Measurements from ENCODE around the gene RPS6KB2. TPM values are rescaled to one million over a fixed set of nuclear protein-coding genes. Genes with fewer than 3 reads are reported as not detected.
A peak's percentile ranks its signal among the peaks of the same experiment; 100 is the strongest.

The RPS6KB2 gene
- total and polyA plus RNA-seq, 7 donors = 27.1 to 70.2 (median 55.9) TPM

DNA sequence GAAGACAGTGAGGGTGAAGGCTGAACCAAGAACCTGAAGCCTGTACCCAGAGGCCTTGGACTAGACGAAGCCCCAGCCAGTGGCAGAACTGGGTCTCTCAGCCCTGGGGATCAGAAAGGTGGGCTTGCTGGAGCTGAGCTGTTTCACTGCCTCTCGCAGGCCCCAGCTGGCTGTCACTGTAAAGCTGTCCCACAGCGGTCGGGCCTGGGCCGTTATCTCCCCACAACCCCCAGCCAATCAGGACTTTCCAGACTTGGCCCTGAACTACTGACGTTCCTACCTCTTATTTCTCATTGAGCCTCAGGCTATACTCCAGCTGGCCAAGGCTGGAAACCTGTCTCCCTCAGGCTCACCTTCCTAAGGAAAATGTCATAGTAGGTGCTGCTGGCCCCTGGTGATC is 30.8 kb upstream of the RPS6KB2 start:
- WGBS, 2 donors = 85 to 86% methylated on average over 6 of the region's 6 CpGs
- intact Hi-C loops (cut with DNase I) = no loop called here
- Histone ChIP-seq H3K9me3 (no peaks in the 10 kb centered on the region), H3K27me3 (no peaks in the 10 kb centered on the region), H3K4me1 (peaks cover 0 to 56% (median 36%) of the 10 kb centered on the region in 4 donors), H3K27ac (no peak overlapping the region), H3K4me3 (no peak overlapping the region), H3K36me3 (peaks cover 23 to 63% (median 30%) of the 10 kb centered on the region in 4 donors)
- DNase-seq = no peak
- no peak for TF ChIP-seq POLR2A (IDR thresholded peaks at IDR 0.05)
- TF ChIP-seq, protein P1, sequence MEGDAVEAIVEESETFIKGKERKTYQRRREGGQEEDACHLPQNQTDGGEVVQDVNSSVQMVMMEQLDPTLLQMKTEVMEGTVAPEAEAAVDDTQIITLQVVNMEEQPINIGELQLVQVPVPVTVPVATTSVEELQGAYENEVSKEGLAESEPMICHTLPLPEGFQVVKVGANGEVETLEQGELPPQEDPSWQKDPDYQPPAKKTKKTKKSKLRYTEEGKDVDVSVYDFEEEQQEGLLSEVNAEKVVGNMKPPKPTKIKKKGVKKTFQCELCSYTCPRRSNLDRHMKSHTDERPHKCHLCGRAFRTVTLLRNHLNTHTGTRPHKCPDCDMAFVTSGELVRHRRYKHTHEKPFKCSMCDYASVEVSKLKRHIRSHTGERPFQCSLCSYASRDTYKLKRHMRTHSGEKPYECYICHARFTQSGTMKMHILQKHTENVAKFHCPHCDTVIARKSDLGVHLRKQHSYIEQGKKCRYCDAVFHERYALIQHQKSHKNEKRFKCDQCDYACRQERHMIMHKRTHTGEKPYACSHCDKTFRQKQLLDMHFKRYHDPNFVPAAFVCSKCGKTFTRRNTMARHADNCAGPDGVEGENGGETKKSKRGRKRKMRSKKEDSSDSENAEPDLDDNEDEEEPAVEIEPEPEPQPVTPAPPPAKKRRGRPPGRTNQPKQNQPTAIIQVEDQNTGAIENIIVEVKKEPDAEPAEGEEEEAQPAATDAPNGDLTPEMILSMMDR (IDR thresholded peaks at IDR 0.05) = no peak
- no peak for TF ChIP-seq POLR2AphosphoS5 (IDR thresholded peaks at IDR 0.05)
- TF ChIP-seq EP300 (IDR thresholded peaks at IDR 0.05) = no peak

DNA sequence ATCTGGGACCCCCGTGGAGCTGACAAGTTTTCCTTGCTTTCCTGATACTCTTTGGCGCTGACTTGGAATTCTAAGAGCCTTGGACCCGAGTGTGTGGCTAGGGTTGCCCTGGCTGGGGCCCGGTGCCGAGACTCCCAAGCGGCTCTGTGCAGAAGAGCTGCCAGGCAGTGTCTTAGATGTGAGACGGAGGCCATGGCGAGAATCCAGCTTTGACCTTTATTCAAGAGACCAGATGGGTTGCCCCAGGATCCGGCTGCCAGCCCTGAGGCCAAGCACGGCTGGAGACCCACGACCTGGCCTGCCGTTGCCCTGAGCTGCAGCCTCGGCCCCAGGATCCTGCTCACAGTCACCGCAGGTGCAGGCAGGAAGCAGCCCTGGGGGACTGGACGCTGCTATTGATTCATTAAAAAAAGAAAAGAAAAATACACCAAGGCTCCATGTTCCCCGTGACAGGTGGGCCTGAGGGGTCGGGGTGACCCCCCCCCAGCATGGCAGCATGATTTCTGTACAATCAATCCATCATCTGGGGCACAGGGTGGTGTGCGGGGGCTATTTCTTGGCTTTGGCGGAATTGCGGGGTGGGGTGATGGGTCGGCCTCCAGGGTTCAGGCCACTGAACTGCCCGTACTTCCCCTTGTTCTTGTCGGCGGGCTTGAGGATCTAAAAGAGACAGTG is 30.2 kb upstream of the RPS6KB2 start:
- H3K27ac ChIP-seq = no peak overlapping the region
- WGBS, 2 donors = 86 to 90% methylated on average over 24 of the region's 24 CpGs
- no peak for DNase-seq
- no peaks in the 10 kb centered on the region for H3K27me3 ChIP-seq
- H3K9me3 ChIP-seq = no peaks in the 10 kb centered on the region
- H3K4me3 ChIP-seq = no peak overlapping the region
- peaks cover 23 to 62% (median 30%) of the 10 kb centered on the region in 4 donors for H3K36me3 ChIP-seq
- intact Hi-C loops (cut with DNase I) = no loop called here
- peaks cover 0 to 51% (median 34%) of the 10 kb centered on the region in 4 donors for H3K4me1 ChIP-seq
- TF ChIP-seq, protein P1 (IDR thresholded peaks at IDR 0.05) = no peak
- TF ChIP-seq POLR2AphosphoS5 (IDR thresholded peaks at IDR 0.05) (no peak), POLR2A (IDR thresholded peaks at IDR 0.05) (no peak), EP300 (IDR thresholded peaks at IDR 0.05) (no peak)

DNA sequence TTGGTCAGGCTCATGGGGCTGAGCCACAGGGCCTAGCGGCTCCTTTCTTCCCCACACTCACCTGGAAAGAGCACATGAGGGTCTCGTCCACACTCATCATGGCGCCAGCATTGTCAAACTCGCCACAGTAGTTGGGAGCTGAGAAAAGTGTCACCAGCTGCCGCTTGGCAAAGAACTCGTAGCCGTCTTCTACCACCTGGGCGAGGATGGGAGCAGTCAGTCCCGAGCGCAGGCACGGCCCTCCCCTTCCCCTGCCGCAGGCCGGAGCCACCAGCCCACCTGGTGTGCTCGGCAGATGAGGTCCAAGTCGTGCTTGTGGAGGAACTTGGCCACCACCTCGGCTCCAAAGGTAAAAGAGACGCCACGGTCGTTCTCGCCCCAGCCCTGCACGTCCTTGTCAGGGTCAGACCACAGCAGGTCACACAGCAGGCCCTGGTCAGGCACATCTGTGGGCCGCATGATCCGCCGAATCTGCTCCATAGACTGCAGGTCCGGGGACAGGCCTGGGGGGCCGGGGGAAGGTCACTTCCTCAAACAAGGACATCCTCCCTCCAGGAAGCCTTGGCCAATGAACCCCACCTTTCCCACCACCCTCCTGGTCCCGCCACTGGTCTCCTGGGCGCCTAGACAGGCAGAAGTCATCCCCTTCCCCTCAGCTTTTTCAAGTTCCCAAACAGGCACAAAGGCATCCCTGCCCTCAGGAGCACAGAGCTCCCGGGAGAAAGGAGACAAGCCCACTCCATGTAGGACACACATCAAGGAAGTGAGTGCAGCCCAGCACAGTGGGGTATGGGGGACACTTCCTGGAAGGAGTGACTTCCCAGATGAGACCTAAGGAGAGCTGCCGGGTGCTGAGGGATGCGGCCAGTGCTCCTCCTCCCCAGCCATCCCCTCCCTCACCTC is 29.4 kb upstream of the RPS6KB2 start:
- no peak for TF ChIP-seq EP300 (IDR thresholded peaks at IDR 0.05)
- TF ChIP-seq POLR2A (IDR thresholded peaks at IDR 0.05) = no peak
- TF ChIP-seq, protein P1 (IDR thresholded peaks at IDR 0.05) = no peak
- no peak for TF ChIP-seq POLR2AphosphoS5 (IDR thresholded peaks at IDR 0.05)
- 88 to 89% methylated on average over 31 of the region's 31 CpGs for WGBS, 2 donors
- Histone ChIP-seq H3K27ac (peak overlapping the region in 3 of 4 donors; percentile 92 to 93 (median 92)), H3K27me3 (peaks cover 0 to 4% (median 0%) of the 10 kb centered on the region in 3 donors), H3K4me1 (peaks cover 0 to 46% (median 36%) of the 10 kb centered on the region in 4 donors), H3K9me3 (no peaks in the 10 kb centered on the region), H3K4me3 (no peak overlapping the region), H3K36me3 (peaks cover 23 to 54% (median 30%) of the 10 kb centered on the region in 4 donors)
- intact Hi-C loops (cut with DNase I) = no loop called here
- no peak for DNase-seq

DNA sequence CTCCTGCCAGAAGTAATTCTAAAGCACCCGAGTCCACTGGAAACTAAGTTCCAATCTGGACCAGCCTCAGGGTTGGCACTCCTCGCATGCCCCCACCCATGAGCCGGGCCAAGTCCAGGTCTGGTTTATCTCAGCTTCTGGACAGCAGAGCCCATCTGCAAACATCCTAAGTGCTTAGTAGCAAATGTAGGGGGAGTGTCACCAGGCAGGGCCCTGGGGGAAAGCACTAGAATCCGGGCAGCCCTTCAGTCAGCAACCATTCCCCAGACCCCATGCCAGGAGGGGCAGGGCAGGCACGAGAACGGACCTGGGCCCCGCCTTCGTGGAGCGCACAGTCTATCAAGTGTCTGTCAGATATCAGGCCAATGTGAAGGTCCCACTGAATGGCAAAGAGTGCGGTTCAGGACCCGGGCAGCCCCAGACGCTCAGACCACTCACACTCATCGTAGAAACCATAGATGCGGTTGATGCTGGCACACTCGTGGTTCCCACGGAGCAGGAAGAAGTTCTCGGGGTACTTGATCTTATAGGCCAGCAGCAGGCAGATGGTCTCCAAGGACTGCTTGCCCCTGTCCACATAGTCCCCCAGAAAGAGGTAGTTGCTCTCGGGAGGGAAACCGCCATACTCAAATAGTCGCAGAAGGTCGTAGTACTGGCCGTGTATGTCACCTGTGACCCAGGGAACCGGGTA is 27.9 kb upstream of the RPS6KB2 start:
- intact Hi-C loops (cut with DNase I) = loop anchor here (2.0 to 5.0 kb wide), 2 partner anchors 68 to 82 kb away; partner anchors contain the start of genes AIP and TMEM134
- TF ChIP-seq, protein P1 (IDR thresholded peaks at IDR 0.05) = no peak
- peak; percentile 70 to 95 (median 83) for TF ChIP-seq POLR2AphosphoS5 (IDR thresholded peaks at IDR 0.05)
- no peak for TF ChIP-seq POLR2A (IDR thresholded peaks at IDR 0.05)
- no peak for TF ChIP-seq EP300 (IDR thresholded peaks at IDR 0.05)
- Histone ChIP-seq H3K4me1 (peaks cover 0 to 46% (median 36%) of the 10 kb centered on the region in 4 donors), H3K36me3 (peaks cover 23 to 44% (median 30%) of the 10 kb centered on the region in 4 donors), H3K27ac (peak overlapping the region; percentile 92 to 93 (median 92)), H3K9me3 (no peaks in the 10 kb centered on the region), H3K27me3 (peaks cover 0 to 19% (median 0%) of the 10 kb centered on the region in 3 donors), H3K4me3 (peak overlapping the region; percentile 74 to 84 (median 76))
- WGBS, 2 donors = 12 to 42% methylated on average over 23 of the region's 23 CpGs
- DNase-seq = peak; percentile 93
